ENCODE measurements around the gene FSTL4.

FSTL4 gene

DNA sequence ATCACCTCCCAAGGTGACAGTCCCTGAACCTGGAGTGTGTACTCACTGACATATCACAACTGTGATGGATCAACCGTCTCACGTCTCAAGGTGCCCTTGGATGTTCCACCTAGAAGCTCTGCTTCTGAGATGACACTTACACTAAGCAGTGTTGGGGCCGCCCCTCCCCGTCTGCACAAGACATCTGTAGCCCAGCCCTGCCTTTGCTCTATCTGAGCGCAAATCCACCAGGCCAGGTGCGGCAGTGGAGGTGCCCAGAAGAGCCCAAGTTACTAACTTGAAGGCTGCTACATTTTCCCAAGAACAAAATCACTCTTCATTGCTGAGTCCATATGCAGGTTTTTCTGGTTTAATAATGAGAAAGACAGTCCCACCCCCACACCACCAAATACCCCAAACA is 148.3 kb downstream of the FSTL4 start:
- Histone ChIP-seq H3K27me3 (no peaks in the 10 kb centered on the region), H3K9ac (no peak overlapping the region), H3K9me3 (no peaks in the 10 kb centered on the region), H3K27ac (no peak overlapping the region), H4K20me1 (no peaks in the 10 kb centered on the region), H3K4me2 (no peak overlapping the region), H3K4me1 (peaks cover 16% of the 10 kb centered on the region), H3K36me3 (no peaks in the 10 kb centered on the region), H3K4me3 (no peak overlapping the region)
- no peak for TF ChIP-seq Cebpa-rat (IDR thresholded peaks at IDR 0.05)

DNA sequence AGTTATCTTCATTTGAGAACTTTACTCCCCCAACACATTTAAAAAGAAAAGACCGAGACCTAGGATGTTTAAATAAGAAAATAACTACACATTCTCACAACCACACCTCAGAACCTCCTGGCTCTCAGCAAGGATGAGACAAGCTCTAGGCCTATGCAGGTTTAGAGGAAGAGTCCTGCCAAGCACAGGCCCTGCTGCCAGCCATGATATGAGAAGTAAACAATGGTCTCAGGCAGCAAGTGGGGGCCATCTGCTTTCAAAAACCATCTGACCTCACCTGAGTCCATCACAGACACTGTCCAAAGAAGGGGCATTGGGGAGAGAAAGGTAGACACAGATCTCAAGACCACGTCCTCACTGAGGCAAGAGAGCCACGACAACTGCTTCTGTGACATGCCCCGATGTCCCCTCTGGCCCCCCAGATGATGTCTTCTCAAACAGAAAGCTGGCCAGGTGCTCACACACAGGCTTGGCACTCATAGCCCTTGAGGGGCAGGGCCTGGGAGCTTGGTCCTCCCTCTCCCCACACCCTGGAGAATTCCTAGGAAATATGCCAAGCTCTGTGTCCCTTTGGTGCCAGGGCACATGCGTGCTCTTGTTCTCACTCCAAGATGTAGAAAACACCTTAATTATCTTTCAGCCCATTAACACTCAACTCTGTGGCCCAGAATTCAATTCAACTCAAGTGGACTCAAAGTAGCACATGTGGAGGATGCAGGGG is 150.4 kb downstream of the FSTL4 start:
- TF ChIP-seq Cebpa-rat (IDR thresholded peaks at IDR 0.05) = no peak
- no peaks in the 10 kb centered on the region for H3K9me3 ChIP-seq
- H4K20me1 ChIP-seq = no peaks in the 10 kb centered on the region
- no peaks in the 10 kb centered on the region for H3K36me3 ChIP-seq
- peaks cover 7% of the 10 kb centered on the region for H3K4me1 ChIP-seq
- H3K4me3 ChIP-seq = no peak overlapping the region
- no peak overlapping the region for H3K9ac ChIP-seq
- H3K27ac ChIP-seq = no peak overlapping the region
- H3K27me3 ChIP-seq = no peaks in the 10 kb centered on the region
- no peak overlapping the region for H3K4me2 ChIP-seq

DNA sequence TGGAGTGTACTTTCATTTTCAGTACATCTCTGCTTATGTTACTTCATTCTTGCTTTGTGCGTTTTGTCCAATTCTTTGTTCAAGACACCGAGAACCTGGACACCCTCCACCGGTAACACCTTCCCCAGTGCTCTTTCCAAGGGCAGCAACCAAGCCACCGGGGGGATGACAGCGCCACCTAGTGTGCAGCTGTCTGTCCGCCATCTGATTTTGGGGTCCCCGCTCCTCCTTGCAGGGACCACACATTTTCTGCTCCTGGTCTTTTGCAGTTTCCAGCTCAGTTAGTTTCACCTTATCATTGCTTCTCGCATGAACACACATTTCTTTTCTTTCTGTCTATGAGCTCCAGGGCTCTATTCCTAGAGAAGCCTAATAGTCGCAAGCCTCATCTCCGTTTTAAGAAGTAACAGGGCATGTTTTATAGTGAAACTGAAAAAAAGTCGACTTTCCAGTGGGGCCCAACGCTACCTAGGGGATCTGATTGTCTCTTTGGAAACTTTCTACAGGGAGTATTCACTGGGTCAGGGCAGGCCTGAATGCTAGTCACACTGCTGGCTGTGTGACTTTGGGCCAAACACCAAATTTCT is 152.1 kb downstream of the FSTL4 start:
- H3K4me1 ChIP-seq = no peaks in the 10 kb centered on the region
- no peak overlapping the region for H3K4me2 ChIP-seq
- H3K27me3 ChIP-seq = no peaks in the 10 kb centered on the region

DNA sequence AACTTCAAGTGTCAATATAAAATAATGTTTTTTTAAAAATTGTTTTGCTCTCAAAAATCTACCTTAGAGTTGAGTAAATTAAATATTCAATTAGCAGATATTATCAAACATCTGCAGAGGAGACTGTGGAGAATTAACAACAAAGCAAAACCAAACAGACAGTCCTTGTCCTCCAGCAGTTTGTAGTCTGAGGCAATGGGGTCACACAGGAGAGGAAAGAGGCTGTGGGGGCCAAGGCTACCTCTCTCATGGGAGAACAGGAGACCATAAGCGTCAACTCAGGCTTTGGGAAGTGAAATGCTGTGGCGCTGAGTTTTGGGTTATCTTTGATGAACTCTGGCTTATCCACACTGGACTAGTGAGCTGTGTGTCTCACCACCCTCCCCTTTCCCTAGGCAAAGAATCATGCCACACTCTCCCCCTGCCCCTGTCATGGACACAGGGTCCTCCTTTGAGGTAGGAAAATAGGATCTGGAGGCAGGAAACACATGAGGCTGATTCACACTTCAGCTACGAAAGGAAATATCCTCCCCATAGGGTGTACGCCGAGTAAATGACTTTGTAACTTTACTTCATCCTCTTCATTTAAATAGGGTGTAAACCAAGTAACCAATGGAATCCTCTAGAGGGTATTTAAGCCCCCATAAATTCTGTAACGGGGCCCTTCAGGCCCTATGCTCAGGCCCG is 152.7 kb downstream of the FSTL4 start:
- H3K27me3 ChIP-seq = no peaks in the 10 kb centered on the region
- H3K4me3 ChIP-seq = no peak overlapping the region
- no peaks in the 10 kb centered on the region for H3K36me3 ChIP-seq

More for the DNA sequence above, 152.1 kb downstream of the FSTL4 start:
- Histone ChIP-seq H3K4me3 (no peak overlapping the region), H3K9ac (no peak overlapping the region), H3K36me3 (no peaks in the 10 kb centered on the region), H3K27ac (no peak overlapping the region), H4K20me1 (no peaks in the 10 kb centered on the region), H3K9me3 (no peaks in the 10 kb centered on the region)
- no peak for TF ChIP-seq Cebpa-rat (IDR thresholded peaks at IDR 0.05)

DNA sequence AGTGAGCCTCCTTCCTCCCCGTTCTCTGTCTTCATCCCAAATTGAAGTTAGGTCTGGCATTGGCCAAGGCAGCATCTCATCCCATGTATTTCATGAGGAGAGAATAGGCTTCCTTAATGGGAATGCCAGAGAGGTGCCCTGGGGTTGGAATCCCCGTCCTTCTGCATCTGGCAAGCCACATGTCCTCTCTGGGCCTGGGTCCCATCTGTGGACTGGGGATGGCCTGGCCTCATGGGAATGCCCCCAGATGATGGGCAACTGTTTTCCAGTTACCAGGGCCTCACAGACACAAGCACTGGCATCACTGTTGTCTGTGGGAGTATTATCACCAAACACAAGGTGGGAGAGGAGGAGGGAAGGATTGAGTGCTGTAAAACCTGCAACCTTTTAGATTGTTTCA is 153.9 kb downstream of the FSTL4 start:
- no peak for TF ChIP-seq Cebpa-rat (IDR thresholded peaks at IDR 0.05)
- Histone ChIP-seq H3K4me3 (no peak overlapping the region), H3K27me3 (no peaks in the 10 kb centered on the region), H3K9ac (no peak overlapping the region), H4K20me1 (no peaks in the 10 kb centered on the region), H3K4me1 (no peaks in the 10 kb centered on the region), H3K9me3 (no peaks in the 10 kb centered on the region), H3K36me3 (no peaks in the 10 kb centered on the region), H3K27ac (no peak overlapping the region), H3K4me2 (no peak overlapping the region)

More for the DNA sequence above, 152.7 kb downstream of the FSTL4 start:
- Histone ChIP-seq H4K20me1 (no peaks in the 10 kb centered on the region), H3K9ac (no peak overlapping the region), H3K4me1 (no peaks in the 10 kb centered on the region), H3K4me2 (no peak overlapping the region), H3K9me3 (no peaks in the 10 kb centered on the region), H3K27ac (no peak overlapping the region)
- TF ChIP-seq Cebpa-rat (IDR thresholded peaks at IDR 0.05) = no peak

DNA sequence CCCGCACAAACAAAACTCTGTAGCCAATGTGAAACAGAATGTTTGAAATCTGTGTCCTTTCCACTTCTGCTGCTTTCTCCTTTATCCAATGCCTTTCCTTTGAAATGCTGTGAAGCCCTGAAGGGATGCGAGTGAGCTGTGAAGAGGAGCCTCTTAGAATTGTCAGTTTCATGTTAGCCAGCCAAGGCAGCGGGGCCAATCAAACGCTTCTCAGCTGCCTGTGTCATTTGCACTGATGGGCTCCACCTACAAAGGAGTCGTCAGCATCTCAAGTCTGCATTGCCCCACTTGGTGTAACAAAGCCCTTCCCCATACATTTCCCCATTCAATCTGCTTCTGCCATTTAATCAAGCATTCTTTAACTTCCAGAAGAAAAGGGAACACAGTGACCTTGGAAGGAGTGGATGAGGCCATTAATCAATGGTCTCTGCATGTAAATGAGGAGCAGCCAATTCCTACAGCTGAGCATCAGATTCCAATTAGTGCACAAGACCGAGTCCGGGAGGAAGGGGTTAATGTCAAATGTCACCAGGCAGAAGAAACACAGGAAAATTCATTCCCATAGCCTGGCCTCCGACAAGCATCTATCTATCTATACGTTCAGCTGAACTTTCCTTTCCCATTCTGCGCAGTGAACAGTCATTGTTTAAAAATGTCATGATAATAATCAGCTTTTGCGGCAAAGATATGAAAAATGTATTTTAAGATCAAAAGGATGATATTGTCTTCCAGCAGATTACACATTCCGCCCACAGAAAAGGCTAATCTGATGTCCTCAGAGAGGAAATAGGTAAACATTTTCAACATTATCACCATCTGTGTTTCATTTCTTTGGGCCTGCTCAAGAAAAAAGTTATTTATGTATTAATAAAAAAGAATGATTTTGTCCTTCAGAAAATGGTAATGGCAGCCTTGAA is 154.6 kb downstream of the FSTL4 start:
- Histone ChIP-seq H3K9ac (no peak overlapping the region), H3K4me1 (no peaks in the 10 kb centered on the region), H4K20me1 (no peaks in the 10 kb centered on the region), H3K9me3 (no peaks in the 10 kb centered on the region), H3K4me3 (no peak overlapping the region), H3K27ac (no peak overlapping the region), H3K27me3 (no peaks in the 10 kb centered on the region), H3K36me3 (no peaks in the 10 kb centered on the region), H3K4me2 (no peak overlapping the region)
- TF ChIP-seq Cebpa-rat (IDR thresholded peaks at IDR 0.05) = no peak

DNA sequence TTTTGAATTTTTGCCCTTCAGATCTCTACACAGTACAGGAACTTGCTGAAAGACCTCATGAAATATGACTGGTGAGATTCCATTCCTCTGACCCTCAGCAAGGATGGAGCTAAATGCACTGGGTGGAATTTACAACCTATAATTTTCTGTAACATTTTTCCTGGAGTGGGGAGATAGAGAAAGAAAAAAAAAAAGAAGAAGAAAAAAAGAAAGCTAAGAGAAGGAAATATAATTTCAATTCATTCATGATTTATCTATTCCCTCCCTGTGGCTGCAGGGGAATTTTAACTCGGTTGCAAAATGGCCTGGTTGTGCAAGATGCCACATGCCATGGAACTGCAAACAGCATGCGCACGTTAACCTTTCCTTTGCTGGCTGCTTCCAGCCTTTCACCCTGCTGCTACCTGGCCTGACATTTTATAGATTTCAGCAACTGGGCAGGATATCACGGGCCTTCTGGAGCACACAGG is 155.4 kb downstream of the FSTL4 start:
- H3K36me3 ChIP-seq = no peaks in the 10 kb centered on the region
- H3K4me3 ChIP-seq = no peak overlapping the region
- no peaks in the 10 kb centered on the region for H3K27me3 ChIP-seq
- H3K4me1 ChIP-seq = no peaks in the 10 kb centered on the region
- no peaks in the 10 kb centered on the region for H3K9me3 ChIP-seq
- H3K27ac ChIP-seq = no peak overlapping the region
- H3K9ac ChIP-seq = no peak overlapping the region
- TF ChIP-seq Cebpa-rat (IDR thresholded peaks at IDR 0.05) = no peak
- no peaks in the 10 kb centered on the region for H4K20me1 ChIP-seq
- H3K4me2 ChIP-seq = no peak overlapping the region

DNA sequence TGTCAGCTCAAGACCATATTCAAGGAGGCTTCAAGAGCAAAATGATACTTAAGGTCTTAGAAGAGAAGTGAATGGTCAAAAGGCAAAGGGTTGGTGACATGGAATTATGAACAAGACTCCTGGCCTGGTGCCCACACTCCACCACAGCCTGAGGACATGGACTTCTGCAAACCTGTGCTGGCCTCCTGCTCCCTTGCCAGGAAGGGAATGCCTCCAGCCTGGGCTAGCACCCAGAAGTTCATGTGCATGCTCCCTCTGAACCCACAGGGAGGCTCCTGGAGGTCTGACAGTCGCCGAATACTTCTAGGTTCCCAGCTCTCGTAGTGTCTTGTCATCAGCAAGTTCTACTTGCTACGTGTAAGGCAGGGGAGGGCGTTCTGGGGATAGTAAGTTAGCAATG is 156.7 kb downstream of the FSTL4 start:
- H3K9me3 ChIP-seq = no peaks in the 10 kb centered on the region
- no peak for TF ChIP-seq Cebpa-rat (IDR thresholded peaks at IDR 0.05)
- no peak overlapping the region for H3K4me3 ChIP-seq
- H3K27me3 ChIP-seq = no peaks in the 10 kb centered on the region
- H3K4me2 ChIP-seq = no peak overlapping the region
- H3K36me3 ChIP-seq = no peaks in the 10 kb centered on the region
- H3K9ac ChIP-seq = no peak overlapping the region
- no peaks in the 10 kb centered on the region for H4K20me1 ChIP-seq
- H3K4me1 ChIP-seq = peaks cover under 1% of the 10 kb centered on the region; the same call in 1 of the 2 replicates
- no peak overlapping the region for H3K27ac ChIP-seq

DNA sequence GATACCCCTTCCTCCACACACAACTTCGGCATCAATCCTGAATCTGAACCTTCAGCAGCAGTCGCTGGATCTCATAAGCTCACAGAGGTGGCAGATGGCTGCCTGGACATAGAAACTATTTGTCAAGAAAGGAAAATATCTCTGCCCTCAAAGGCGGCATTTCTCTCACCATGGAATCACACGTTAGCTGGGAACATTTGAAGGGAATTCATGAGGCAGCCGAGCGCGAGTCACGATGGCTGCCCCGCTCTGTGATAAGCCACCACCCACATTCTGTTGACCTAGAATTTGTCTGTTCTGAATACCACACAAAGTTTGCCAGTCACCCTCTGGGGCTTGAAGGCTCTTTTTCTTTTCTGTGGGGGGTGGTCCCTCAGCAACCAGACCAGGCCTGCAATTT is 157.9 kb downstream of the FSTL4 start:
- TF ChIP-seq Cebpa-rat (IDR thresholded peaks at IDR 0.05) = no peak
- Histone ChIP-seq H3K27me3 (no peaks in the 10 kb centered on the region), H4K20me1 (no peaks in the 10 kb centered on the region), H3K4me1 (peaks cover 8% of the 10 kb centered on the region), H3K9ac (no peak overlapping the region), H3K27ac (no peak overlapping the region), H3K4me3 (no peak overlapping the region), H3K9me3 (no peaks in the 10 kb centered on the region), H3K4me2 (no peak overlapping the region), H3K36me3 (no peaks in the 10 kb centered on the region)
